Ramos (cell line): ENCODE data around the gene ATP6AP1.

Experiments used
- in situ Hi-C: fragments of 300-500 bp; cut with MboI; formaldehyde crosslinking; loops from one replicate; pipeline ENCODE4 v1.14.3; 2022; ENCODE audit warnings: low sequenced_read_pairs; ENCODE audit not compliant: unreplicated experiment

The ATP6AP1 gene

DNA sequence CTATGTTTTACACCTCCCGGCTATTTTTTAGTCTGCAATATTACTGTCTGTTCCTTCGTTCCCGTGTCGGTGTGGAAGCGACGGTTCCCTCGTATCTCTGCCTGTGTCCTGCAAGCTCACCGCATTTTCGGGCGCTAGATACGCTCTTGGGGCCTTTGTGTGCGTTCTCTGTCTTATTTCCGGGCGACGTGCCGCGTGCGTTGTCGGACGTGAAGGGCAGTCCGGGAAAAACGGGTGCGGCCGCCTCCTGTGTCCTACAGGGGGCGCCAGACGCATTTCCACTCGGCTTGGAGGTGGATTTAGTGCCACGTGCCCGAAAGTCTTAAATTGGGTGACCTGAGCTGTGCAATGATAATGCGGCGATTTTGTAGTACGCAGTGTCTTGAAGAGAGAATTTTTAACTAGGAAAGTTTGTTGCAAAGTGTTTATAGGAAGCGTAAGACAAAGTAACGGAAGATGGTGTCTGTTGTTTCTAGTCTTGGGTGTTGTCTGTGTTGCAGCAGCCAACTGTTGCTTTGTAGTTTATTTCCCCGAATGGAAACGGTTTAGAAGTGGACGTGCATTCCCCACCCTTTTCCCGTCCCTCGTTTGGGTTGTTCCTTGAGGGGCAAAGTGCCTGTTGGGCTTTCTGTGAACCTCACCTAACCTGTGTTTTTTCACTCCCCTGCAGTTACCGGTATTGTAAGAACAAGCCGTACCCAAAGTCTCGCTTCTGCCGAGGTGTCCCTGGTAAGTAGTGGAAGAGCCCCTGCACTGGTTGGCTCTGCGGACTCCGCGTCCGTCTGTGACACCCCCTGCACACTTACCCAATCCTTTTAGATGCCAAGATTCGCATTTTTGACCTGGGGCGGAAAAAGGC, 29.6 kb upstream of the ATP6AP1 start:
- in situ Hi-C loops: no loop called here

DNA sequence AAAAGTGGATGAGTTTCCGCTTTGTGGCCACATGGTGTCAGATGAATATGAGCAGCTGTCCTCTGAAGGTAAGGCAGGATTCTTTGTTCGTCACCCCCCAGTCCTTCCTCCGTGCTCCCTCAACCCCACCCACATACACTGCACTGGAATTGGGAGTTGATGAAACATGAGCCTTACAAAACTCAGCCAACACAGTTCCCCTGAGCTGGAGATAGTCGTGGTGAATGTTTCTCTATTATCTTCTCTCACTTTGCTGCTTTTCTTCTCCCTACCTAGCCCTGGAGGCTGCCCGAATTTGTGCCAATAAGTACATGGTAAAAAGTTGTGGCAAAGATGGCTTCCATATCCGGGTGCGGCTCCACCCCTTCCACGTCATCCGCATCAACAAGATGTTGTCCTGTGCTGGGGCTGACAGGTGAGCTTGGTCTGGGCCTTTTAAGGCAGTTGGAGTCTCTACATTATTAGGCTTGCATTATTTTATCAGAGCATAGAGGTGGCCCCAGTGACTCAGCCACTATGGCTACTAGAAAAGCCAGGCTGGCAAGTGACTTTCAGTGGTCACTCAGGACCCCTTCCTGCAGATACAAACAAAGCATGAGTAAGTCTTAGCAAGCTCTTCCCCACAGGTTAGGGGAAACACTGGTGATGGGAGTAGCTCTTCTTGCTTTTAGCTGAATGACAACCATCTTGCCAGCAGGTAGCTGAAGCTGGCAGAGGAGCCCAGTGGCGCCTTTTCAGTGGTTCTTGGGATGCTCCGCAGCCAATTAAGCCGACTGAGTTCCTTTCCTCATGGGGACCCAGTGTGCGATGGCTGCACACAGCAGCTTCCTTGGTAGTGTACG, 28.7 kb upstream of the ATP6AP1 start:
- in situ Hi-C loops: loop anchor here (25.0 kb wide), 1 partner anchor 138 kb away; the partner anchor contains the start of genes G6PD and IKBKG

DNA sequence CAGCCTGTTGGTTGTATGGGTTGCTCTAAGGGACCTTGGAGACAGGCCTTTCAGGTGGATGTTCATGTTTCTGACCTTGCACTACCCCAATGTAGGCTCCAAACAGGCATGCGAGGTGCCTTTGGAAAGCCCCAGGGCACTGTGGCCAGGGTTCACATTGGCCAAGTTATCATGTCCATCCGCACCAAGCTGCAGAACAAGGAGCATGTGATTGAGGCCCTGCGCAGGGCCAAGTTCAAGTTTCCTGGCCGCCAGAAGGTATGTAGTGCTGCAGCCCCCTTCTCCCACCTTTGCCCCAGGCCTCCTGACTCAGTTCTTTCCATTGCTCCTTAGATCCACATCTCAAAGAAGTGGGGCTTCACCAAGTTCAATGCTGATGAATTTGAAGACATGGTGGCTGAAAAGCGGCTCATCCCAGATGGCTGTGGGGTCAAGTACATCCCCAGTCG, 28.1 kb upstream of the ATP6AP1 start:
- in situ Hi-C loops: loop anchor here (25.0 kb wide), 1 partner anchor 137 kb away; the partner anchor contains the start of genes G6PD and IKBKG

DNA sequence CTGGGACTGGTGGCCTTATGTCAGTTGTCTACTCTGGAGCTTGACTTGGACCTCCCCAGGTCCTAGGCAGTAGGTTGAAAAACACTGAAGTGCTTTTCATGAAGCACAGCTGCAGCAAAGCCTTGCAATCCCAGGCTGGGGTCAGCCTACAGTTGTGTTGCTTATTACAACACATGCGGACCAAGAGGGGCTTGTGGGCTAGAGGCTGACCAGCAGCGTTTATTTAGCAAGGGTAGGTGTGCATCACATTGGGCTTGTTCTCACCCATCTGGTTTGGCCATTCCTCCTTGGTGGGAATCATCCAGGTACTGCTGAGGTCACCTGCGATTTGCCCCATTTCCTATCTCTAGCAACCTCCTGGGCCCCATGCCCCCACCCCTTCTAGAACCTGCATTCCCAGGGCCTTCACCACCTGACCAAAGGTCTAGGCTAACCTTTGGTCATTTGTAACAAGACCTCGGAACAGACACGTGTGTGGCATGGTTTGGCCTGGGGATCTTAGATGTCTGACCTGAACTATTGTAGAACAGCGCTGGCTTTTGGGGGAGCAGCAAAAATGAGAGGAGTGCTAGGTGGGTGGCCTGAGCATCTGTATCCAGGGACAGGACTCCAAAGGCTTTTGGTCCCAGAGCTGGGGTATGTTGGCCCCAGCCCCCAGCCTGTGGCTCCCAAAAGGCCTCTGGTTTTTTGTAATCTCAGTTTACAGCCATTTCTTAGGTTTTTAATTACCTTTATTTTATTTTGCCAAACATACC, 27.3 kb upstream of the ATP6AP1 start:
- in situ Hi-C loops: loop anchor here (25.0 kb wide), 1 partner anchor 136 kb away; the partner anchor contains the start of genes G6PD and IKBKG

DNA sequence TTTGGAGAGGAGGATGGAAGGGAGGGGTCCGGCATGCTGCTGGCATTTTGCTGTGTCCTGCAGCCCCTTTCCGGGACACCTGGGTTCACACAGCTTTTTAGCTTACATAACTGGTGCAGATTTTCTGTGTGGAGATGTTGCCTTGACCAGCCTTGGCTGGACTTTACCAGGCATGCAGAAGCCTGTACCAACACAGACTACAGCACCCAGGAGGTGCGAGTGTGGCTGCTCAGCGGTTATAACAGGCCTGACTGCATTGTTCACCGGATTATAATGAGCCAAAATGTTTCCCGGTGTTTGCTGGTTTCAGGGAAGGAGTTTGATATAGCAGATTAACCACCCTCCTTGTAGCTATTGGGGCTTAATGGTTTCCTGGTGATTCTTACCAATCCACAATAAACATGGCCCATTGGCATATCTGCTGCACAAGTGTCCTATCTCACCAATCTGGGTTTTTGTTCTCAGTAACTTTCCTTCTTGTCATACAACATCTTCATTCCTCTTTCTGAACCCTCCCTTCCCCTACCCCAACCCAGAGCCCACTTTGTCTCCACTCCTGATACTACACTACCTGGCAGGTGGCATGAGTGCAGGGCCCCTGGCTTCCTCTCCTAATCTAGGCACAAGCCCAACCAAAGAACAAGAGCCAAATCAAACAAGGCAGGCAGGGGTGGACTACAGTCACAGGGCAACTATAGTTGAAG, 26.4 kb upstream of the ATP6AP1 start:
- in situ Hi-C loops: loop anchor here (25.0 kb wide), 1 partner anchor 135 kb away; the partner anchor contains the start of genes G6PD and IKBKG

DNA sequence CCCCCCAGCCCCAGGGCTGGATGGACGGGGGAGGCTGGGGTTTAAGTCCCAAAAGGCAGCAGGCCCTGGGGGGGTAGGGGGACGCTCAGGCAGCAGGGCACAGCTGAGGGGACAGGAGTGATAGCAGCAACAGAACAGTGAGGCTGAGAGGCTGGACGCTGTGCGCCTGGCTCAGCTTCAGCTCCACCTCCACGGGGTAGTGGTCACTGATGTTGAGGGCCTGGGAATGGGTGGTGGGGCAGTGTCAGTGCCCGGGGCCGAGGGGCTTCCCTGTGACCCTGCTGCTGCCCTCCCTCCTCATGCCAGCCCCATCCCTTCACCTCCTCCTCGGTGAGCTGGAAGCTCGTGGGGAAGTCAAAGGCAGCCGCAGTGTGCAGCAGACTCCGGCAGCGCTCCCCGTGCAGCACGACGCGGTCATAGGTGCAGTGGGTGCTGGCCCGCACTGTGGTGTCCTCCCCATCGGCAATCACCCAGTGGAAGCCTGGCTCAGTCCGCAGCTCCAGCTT, 25.8 kb upstream of the ATP6AP1 start:
- in situ Hi-C loops: loop anchor here (25.0 kb wide), 1 partner anchor 135 kb away; the partner anchor contains the start of genes G6PD and IKBKG

DNA sequence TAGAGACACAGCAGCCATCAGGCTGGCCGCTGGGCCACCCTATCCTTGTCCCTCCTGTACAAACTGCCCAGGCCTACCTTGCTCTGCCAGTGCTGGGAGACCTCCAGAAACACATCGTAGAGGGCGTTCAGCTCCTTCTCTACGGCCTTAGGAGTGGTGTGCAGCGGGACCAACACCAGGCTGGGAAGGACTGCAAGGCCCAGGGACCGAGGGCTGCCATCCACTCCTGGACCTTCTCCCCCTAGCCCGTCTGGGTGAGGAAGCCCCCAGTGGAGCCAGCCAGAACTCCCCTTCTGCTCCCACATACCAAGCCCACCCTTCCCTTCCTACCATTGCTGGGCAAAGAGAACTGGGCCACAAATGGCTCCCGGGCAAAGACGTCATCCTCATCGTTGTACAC, 25.3 kb upstream of the ATP6AP1 start:
- in situ Hi-C loops: loop anchor here (25.0 kb wide), 1 partner anchor 134 kb away; the partner anchor contains the start of genes G6PD and IKBKG

DNA sequence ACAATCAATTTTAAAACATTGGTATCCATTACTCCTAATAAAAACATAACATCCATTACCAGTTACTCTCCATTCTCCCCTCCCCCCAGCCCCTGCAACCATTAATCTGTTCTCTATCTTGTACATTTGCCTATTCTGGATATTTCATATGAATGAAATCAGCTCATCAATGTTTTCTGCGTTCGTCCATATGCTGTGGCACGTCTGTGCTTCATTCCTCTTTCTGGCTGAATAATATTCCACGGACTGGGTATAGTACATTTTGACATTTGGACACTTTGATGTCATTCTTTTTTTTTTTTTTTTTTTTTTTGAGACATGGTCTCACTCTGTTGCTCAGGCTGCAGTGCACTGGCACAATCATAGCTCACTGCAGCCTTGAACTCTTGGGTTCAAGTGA, 24.6 kb upstream of the ATP6AP1 start:
- in situ Hi-C loops: loop anchor here (25.0 kb wide), 1 partner anchor 133 kb away; the partner anchor contains the start of genes G6PD and IKBKG

DNA sequence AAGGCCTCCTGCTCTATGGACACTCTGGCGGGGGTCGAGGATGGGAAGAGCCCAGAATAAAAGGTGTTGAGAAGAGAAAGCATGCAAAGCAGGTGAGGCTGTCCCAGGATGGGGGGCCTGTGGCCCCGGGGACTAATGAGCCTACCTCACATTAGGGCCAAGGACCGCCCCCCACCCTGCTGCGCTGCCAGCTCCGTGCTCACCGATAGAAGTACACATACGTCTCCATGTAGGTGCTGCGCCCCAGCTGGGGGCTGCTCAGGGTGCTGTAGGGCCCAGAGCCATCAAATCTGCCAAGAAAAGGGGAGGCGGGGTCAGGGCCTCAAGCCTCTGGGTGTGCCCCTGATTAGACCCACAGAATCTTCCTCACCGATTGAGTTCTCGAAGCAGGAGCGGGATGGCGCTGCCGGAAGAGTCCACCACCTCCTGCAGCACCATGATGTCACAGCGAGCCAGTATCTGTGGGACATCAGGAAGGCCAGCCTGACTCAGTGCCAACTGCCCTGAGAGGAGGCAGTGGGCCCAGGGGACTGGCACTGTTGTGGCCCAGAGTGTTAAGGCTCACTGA, 23.8 kb upstream of the ATP6AP1 start:
- in situ Hi-C loops: loop anchor here (25.0 kb wide), 1 partner anchor 133 kb away; the partner anchor contains the start of genes G6PD and IKBKG

DNA sequence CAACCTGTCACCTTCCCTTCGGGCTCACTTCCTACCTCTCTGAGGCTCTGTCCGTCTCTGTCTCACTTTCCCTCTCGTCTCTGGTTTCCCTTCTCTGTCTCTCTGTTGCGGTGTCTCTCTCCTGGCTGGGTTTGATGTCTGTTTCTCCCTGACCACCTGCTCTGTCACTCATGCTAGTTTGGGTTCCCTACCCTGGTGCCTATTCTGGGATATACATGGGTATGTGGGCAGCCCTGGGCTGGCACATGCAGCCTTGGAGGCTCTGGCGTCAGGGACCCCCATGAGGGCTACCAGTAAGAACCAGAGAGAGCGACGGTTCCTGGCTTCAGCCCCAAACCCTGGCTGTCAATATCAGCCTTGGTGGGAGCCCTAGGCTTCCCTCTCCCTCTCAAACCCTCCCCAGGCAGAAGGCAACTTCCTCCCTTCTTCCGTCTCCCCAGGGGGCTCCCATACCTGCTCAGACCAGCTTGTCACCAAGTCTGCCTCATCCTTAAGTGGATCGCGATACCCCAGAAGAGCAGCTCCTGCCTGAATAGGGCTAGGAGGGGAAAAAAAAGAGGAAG, 19.7 kb upstream of the ATP6AP1 start:
- in situ Hi-C loops: loop anchor here (25.0 kb wide), 1 partner anchor 129 kb away; the partner anchor contains the start of genes G6PD and IKBKG

DNA sequence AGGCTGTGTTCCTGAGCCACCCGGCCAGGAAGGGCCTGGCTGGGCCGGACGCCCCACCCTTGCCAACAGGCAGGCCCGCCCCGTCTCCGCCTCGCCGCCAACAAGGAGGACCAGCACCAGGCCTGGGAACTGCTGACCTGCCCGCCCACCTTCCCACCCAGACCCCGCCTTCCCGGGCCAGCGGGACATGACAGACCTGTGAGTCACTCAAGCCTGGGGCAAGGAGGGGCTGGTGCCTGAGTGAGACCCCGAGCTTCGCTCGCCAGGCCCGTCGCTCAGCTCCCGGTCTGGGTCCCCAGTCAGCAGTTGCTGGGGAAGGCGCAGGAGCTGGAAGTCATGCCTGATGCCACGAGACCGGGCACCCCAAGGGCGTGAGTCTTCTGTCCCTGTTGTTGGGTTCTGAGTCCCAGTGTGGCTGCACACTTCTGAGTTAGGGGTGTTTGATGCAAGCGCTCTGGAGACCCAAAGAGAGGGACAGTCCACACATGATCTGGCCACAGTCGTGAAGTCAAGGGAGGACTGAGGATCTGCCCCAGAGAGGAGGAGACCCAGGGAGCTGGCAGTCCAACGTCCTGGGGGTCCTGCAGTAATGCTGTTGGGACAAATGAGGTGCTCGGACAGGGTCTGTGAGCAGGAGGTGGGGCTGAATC, 19.1 kb upstream of the ATP6AP1 start, which contains the start of gene DNASE1L1:
DNASE1L1 (minus strand) TSS at position 33 of the 650 bp plus-strand sequence. CDS start 3,686 bp downstream, outside the sequence.
- in situ Hi-C loops: loop anchor here (25.0 kb wide), 1 partner anchor 128 kb away; the partner anchor contains the start of genes G6PD and IKBKG

DNA sequence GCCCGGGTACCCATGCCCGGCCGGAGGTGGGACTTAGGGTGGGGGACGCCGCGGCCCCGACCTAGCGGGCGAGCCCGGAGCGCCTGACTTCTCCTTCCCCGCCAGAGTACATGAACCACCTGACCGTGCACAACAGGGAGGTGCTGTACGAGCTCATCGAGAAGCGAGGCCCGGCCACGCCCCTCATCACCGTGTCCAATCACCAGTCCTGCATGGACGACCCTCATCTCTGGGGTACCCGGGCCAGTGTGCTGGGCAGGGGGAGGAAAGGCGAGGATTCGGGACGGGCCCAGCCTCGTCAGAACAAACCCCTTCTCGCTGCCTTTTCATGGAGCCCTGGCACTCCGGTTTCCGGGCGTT, 16.5 kb upstream of the ATP6AP1 start:
- in situ Hi-C loops: loop anchor here (25.0 kb wide), 1 partner anchor 125 kb away; the partner anchor contains the start of genes G6PD and IKBKG

DNA sequence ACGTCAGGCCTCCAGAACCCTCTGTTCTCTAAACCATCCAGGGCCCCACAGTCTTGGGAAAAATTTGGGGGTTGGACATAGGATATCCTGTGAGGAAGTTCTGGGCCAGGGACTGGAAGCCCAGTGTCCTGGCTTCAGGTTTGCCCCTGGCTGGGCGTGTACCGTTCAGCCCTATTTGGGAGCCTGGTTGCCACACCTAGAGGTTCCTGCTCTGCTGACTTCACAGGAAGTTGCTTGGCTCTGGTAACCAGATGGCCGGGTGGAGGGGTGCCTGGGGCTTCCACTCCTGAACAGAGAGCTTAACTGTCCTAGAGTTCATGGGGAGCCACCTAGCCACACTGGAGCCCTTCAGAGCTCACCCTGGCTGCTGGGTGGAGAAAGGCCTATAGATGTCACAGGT, 16.0 kb upstream of the ATP6AP1 start:
- in situ Hi-C loops: loop anchor here (25.0 kb wide), 1 partner anchor 125 kb away; the partner anchor contains the start of genes G6PD and IKBKG

DNA sequence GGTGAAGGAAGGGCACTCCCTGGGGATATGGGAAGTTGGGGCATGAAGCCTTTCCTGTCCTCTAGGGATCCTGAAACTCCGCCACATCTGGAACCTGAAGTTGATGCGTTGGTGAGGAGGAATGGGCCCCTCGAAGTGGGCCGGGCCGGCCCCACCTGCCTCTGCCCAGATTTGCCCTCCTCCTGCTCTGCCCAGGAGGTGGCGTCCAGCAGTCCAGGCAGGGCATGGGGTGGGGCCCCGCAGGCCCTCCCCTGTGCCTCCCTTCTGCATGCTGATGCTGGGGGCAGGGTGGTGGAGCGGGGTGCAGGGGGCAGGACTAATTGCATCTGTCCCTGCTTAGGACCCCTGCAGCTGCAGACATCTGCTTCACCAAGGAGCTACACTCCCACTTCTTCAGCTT, 15.3 kb upstream of the ATP6AP1 start:
- in situ Hi-C loops: loop anchor here (25.0 kb wide), 1 partner anchor 124 kb away; the partner anchor contains the start of genes G6PD and IKBKG

DNA sequence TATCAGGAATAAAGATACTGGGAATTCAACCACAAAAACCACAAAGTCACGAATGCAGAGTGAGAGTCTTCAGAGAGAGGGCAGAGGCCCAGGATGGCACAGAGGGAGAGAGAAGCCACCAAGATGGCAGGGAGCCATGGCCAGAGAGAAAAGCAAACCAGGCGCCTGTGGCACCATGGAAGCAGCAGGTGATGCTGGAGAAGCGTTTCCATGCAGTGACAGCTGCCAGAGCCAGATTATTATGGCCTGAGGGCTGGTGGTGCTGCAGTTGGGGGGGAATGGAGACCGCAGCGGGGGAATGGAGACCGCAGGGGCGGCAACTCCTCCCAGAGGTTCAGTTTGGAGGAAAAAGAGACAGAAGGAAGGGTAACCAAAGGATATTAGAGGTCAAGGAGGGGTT, 11.3 kb upstream of the ATP6AP1 start:
- in situ Hi-C loops: loop anchor here (25.0 kb wide), 1 partner anchor 120 kb away; the partner anchor contains the start of genes G6PD and IKBKG

DNA sequence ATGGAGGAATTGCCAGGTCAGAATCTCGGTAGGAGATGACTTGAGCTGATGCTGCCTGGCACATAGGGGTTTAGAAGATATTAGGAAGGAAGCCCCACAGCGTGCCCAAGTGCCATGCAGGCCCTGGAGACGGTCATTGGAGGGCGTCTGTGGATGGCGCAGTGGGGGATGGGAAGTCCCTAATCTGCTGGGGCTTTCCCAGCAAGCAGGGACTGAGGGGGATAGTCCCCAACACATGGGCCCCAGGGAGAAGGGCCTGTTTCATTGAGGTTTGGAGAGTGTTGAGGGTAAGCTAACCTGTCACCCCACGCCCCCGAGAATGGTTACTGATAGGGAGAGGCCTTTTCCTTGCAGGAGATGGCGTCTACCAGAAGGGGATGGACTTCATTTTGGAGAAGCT, 9.3 kb upstream of the ATP6AP1 start:
- in situ Hi-C loops: loop anchor here (25.0 kb wide), 1 partner anchor 118 kb away; the partner anchor contains the start of genes G6PD and IKBKG
